NCI-H1694 (cell line): ENCODE results near the gene EDN3.
"Not testable (repeated sequence)": the region's sequence is repeated elsewhere in the genome, so short reads cannot be mapped to it uniquely, and the experiment has no call there.

Experiments
- DNase-seq: peaks from one replicate; lab custom pipeline; 2025; lab: John Stamatoyannopoulos, UW

EDN3 gene

GRCh38 chr20:59335377-59335776 lies 35.0 kb downstream of the EDN3 start:
- DNase-seq = no peak

GRCh38 chr20:59336540-59336939 lies 36.1 kb downstream of the EDN3 start:
- DNase-seq = no peak

- not testable (repeated sequence) for DNase-seq
These were observed 38.0 kb downstream of the EDN3 start for GRCh38 chr20:59338444-59338843.

GRCh38 chr20:59340201-59340885 lies 39.9 kb downstream of the EDN3 start:
- DNase-seq = no peak

GRCh38 chr20:59341285-59342022 lies 41.0 kb downstream of the EDN3 start:
- DNase-seq = not testable (repeated sequence)

GRCh38 chr20:59342023-59342957 lies 41.9 kb downstream of the EDN3 start:
- no peak for DNase-seq

- DNase-seq = no peak
These were observed 45.6 kb downstream of the EDN3 start for GRCh38 chr20:59346061-59346460.

- DNase-seq = no peak
These were observed 48.9 kb downstream of the EDN3 start for GRCh38 chr20:59349277-59349676.

- DNase-seq = no peak
These were observed 50.1 kb downstream of the EDN3 start for GRCh38 chr20:59350330-59351156.

- DNase-seq = no peak
These were observed 51.0 kb downstream of the EDN3 start for GRCh38 chr20:59351157-59352040.

GRCh38 chr20:59352541-59352940 lies 52.1 kb downstream of the EDN3 start:
- no peak for DNase-seq

- no peak for DNase-seq
These were observed 52.6 kb downstream of the EDN3 start for GRCh38 chr20:59352990-59353389.

- no peak for DNase-seq
These were observed 54.0 kb downstream of the EDN3 start for GRCh38 chr20:59354460-59354859.

- no peak for DNase-seq
These were observed 54.8 kb downstream of the EDN3 start for GRCh38 chr20:59355242-59355641.

- no peak for DNase-seq
These were observed 56.3 kb downstream of the EDN3 start for GRCh38 chr20:59356662-59357165.

GRCh38 chr20:59358793-59359192 lies 58.4 kb downstream of the EDN3 start:
- not testable (repeated sequence) for DNase-seq

- DNase-seq = no peak
These were observed 59.7 kb downstream of the EDN3 start for GRCh38 chr20:59359906-59360725.

GRCh38 chr20:59360934-59361333 lies 60.5 kb downstream of the EDN3 start:
- no peak for DNase-seq

- no peak for DNase-seq
These were observed 61.0 kb downstream of the EDN3 start for GRCh38 chr20:59361411-59361810.
